Calu3 (cell line): ENCODE results near the gene NISCH. TPM values are rescaled to one million over a fixed set of nuclear protein-coding genes. Genes with fewer than 3 reads are reported as not detected.

Source experiments
- BruUV-seq: library from RNA; stranded (reverse); fragments of 400-500 nt; replicated peaks from 2 replicates; lab custom pipeline; 2021; lab: Mats Ljungman, UMichigan
- CTCF ChIA-PET: fragments of 300-600 bp; sonication (Branson Sonifier 250); formaldehyde crosslinking; loops from one replicate; lab custom pipeline; 2022; ENCODE audit warnings: antibody characterized with exemption; lab: Charles Lee
- DNase-seq: peaks from one replicate; pipeline ENCODE4 v3.0.0; 2022
- H3K27ac Mint-ChIP-seq: one replicate; pipeline ENCODE4 v1.8.0; 2022; ENCODE audit warnings: mixed read lengths; ENCODE audit not compliant: unreplicated experiment
- H3K27me3 Mint-ChIP-seq: one replicate; pipeline ENCODE4 v1.8.0; 2022; ENCODE audit warnings: mixed read lengths; ENCODE audit not compliant: unreplicated experiment
- H3K36me3 Mint-ChIP-seq: one replicate; pipeline ENCODE4 v1.8.0; 2022; ENCODE audit warnings: mild to moderate bottlenecking, moderate library complexity, mixed read lengths; ENCODE audit not compliant: insufficient read depth, unreplicated experiment
- H3K4me1 Mint-ChIP-seq: one replicate; pipeline ENCODE4 v1.8.0; 2022; ENCODE audit warnings: mild to moderate bottlenecking, low read depth, mixed read lengths; ENCODE audit not compliant: unreplicated experiment
- H3K4me3 Mint-ChIP-seq: one replicate; pipeline ENCODE4 v1.8.0; 2022; ENCODE audit warnings: mild to moderate bottlenecking, low read depth, moderate library complexity, mixed read lengths; ENCODE audit not compliant: unreplicated experiment
- H3K9me3 Mint-ChIP-seq: one replicate; pipeline ENCODE4 v1.8.0; 2022; ENCODE audit warnings: low read depth, mixed read lengths; ENCODE audit not compliant: unreplicated experiment
- CTCF ChIP-seq: fragments of 200-600 bp; IDR thresholded peaks from one replicate; pipeline ENCODE4 v1.8.0; 2022; ENCODE audit warnings: antibody characterized with exemption; ENCODE audit not compliant: unreplicated experiment
- intact Hi-C: fragments of 100-400 bp; cut with micrococcal nuclease; formaldehyde crosslinking; loops from one replicate; pipeline ENCODE4 v1.10.0; 2022; ENCODE audit not compliant: unreplicated experiment
- total RNA-seq: library from RNA; stranded (reverse); gene quantifications from 2 replicates; pipeline ENCODE4 v1.2.3, GENCODE V29; 2022

Gene NISCH
- total RNA-seq, 1 experiment from 2014 or later: 58.6 TPM

GRCh38 chr3:52452570-52453221, 2.7 kb upstream of the NISCH start:
- Mint-ChIP-seq H3K4me3 (no peak overlapping the region), H3K27ac (no peak overlapping the region), H3K9me3 (no peaks in the 10 kb centered on the region), H3K27me3 (no peaks in the 10 kb centered on the region), H3K4me1 (peaks cover 58% of the 10 kb centered on the region), H3K36me3 (peaks cover 24% of the 10 kb centered on the region)
- DNase-seq: no peak
- TF ChIP-seq CTCF: no peak
- BruUV-seq: no TSS peak
- CTCF ChIA-PET: no interaction called here
- intact Hi-C loops: no loop called here

DNA sequence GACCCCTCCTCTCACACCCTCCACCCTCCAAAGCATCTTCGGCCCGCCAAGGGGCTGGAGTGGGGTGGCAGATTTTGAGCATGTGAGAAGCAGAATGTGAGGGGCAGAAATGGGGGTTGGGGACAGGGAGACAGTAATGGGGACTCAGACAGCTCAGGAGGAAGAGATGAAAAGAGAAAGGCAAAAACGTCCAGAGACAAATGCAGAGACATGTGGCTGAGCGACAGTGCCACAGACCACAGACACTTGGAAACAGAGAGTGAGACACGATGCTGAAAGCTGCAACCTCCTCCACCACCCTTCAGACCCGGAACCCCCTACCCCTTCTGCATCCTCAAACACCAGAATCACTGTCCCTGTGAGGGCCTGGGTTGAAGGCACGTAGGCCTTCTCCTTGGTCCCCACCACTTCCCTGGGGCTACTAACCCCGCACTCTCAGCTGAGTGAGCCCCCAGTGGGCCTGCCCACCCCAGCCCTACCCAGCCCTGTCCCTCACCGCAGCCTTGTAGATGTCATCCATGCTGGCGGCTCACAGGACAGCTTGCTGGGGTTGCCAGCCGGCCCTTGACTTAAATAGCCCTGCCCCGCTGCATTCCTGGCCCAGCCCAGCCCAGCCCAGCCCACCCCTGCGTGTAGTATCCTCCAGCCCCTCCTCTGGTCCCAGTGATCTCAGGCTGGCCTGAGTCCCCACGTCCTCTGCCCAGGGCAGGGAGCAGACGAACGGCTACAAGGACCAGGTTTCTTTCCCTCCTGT, 1.7 kb upstream of the NISCH start, which contains the start of gene TNNC1:
Gene TNNC1, minus strand, starts transcription at position 546 of the 754 bp plus-strand sequence. Its CDS starts 26 bp downstream, at position 520.
- H3K4me1 Mint-ChIP-seq: peaks cover 52% of the 10 kb centered on the region

GRCh38 chr3:52454250-52454937, 1.0 kb upstream of the NISCH start:
- Mint-ChIP-seq H3K4me1 (peaks cover 47% of the 10 kb centered on the region), H3K27me3 (no peaks in the 10 kb centered on the region), H3K27ac (peak overlapping the region; percentile 83), H3K9me3 (no peaks in the 10 kb centered on the region), H3K4me3 (peak overlapping the region; percentile 89), H3K36me3 (peaks cover 24% of the 10 kb centered on the region)
- DNase-seq: no peak
- CTCF ChIA-PET: interaction anchor here (0.6 kb wide), 1 partner anchor 39 kb away, joined by 7 read pairs; no protein-coding TSS in a partner anchor
- TF ChIP-seq CTCF: no peak
- BruUV-seq: no TSS peak
- intact Hi-C loops: no loop called here

More for the DNA sequence above, 1.7 kb upstream of the NISCH start, which contains the start of gene TNNC1:
- peak within 1 kb of the TSS; percentile 83 for H3K27ac Mint-ChIP-seq
- peaks cover 24% of the 10 kb centered on the region for H3K36me3 Mint-ChIP-seq
- peak within 1 kb of the TSS; percentile 89 for H3K4me3 Mint-ChIP-seq
- no peak for TF ChIP-seq CTCF
- H3K9me3 Mint-ChIP-seq: no peaks in the 10 kb centered on the region
- DNase-seq: peak; percentile 41
- TSS peak; percentile 56 for BruUV-seq
- CTCF ChIA-PET: interaction anchor here (0.6 kb wide), 1 partner anchor 38 kb away, joined by 7 read pairs; no protein-coding TSS in a partner anchor
- intact Hi-C loops: no loop called here
- no peaks in the 10 kb centered on the region for H3K27me3 Mint-ChIP-seq

DNA sequence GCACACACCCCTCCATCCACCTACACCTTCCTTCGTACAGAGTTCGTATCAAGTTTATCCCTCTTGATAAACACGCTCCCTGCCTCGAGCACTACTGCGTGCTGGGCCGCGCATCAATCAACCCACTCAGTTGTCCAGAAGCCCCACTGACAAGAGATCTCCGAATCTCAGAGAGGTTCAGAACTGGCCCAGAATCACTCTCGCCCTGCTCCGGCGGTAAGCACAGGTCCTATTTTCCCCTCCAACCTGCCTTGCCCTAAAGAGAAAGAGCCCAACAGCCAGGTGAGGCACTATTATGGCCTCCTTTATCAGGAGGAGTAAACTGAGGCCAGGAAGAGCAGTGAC, 494 bp upstream of the NISCH start:
- Mint-ChIP-seq H3K27ac (peak overlapping the region; percentile 83), H3K27me3 (no peaks in the 10 kb centered on the region), H3K4me1 (peaks cover 45% of the 10 kb centered on the region), H3K4me3 (peak overlapping the region; percentile 89), H3K36me3 (peaks cover 28% of the 10 kb centered on the region), H3K9me3 (no peaks in the 10 kb centered on the region)
- CTCF ChIA-PET: no interaction called here
- intact Hi-C loops: no loop called here
- DNase-seq: no peak
- no peak for TF ChIP-seq CTCF
- BruUV-seq: no TSS peak
